Measurements from ENCODE around the gene LPAR1. TPM values are rescaled to one million over a fixed set of nuclear protein-coding genes. Genes with fewer than 3 reads are reported as not detected.
A peak's percentile ranks its signal among the peaks of the same experiment; 100 is the strongest.
"Not testable (repeated sequence)": the region's sequence is repeated elsewhere in the genome, so short reads cannot be mapped to it uniquely, and the experiment has no call there.

LPAR1 gene
- total RNA-seq, 1 donor from 2014 or later = 8.5 TPM

DNA sequence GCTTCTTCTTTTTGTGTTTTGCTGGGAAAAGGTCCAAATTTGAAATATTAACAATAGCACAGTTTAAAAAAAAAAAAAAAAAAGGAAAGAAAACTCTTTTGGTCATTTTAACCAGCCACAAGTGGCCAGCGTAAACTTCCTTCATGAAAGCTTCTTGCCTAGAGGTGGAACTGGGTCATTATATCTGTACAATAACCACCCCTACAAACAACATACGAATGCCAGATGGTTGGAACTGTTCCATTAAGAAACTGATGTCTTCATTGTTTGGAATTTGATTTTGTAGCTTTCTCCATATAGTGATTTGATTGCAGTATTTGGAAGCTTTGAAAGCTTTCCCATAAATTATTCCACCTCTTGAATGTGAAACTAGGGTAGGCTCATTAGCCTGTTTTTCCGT, 18.3 kb upstream of the LPAR1 start:
- DNase-seq (ENCODE audit: low read depth) = no peak
- H3K4me3 ChIP-seq (ENCODE audit: low read depth, low read length) = no peak overlapping the region
- TF ChIP-seq, protein P1, sequence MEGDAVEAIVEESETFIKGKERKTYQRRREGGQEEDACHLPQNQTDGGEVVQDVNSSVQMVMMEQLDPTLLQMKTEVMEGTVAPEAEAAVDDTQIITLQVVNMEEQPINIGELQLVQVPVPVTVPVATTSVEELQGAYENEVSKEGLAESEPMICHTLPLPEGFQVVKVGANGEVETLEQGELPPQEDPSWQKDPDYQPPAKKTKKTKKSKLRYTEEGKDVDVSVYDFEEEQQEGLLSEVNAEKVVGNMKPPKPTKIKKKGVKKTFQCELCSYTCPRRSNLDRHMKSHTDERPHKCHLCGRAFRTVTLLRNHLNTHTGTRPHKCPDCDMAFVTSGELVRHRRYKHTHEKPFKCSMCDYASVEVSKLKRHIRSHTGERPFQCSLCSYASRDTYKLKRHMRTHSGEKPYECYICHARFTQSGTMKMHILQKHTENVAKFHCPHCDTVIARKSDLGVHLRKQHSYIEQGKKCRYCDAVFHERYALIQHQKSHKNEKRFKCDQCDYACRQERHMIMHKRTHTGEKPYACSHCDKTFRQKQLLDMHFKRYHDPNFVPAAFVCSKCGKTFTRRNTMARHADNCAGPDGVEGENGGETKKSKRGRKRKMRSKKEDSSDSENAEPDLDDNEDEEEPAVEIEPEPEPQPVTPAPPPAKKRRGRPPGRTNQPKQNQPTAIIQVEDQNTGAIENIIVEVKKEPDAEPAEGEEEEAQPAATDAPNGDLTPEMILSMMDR (conservative IDR thresholded peaks at IDR 0.05; ENCODE audit: low read depth, low read length) = no peak

DNA sequence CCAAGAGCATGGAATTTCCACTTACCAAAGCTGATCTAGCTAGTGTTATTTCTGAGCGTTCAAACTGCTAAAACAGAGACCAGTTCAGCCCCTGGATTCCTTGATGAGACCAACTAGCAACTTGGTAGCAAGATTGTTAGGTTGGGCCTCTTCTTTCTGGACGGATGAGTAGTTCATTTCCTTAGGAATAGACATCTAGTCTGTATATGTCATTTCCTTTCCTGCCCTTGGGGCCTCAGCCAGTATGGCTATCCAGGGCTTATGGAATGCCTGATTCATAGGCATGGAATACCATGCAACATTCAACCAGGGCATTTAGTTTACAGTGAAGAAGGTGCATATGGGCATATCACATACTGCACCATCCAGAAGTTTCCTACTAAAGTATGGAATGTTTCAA, 14.5 kb upstream of the LPAR1 start:
- TF ChIP-seq, protein P1 (conservative IDR thresholded peaks at IDR 0.05; ENCODE audit: low read depth, low read length) = no peak
- H3K4me3 ChIP-seq (ENCODE audit: low read depth, low read length) = no peak overlapping the region
- DNase-seq (ENCODE audit: low read depth) = no peak

DNA sequence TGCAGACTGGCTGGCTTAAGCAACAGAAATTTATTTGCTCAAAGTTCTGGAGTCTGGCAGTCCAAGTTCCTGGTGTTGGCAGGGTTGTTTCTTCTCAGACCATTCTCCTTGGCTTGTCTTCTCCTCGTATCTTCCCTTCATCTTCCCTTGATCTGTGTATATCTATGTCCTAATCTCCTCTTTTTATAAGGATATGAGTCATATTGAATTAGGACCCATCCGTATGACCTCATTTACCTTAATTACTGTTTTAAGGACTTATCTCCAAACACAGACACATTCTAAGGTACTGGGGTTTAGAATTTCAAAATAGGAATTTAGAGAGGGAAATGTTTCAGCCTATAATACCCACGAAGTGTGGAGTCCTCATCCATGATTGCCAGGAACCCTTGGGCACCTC, 13.1 kb upstream of the LPAR1 start:
- H3K4me3 ChIP-seq (ENCODE audit: low read depth, low read length) = no peak overlapping the region
- DNase-seq (ENCODE audit: low read depth) = no peak
- TF ChIP-seq, protein P1 (conservative IDR thresholded peaks at IDR 0.05; ENCODE audit: low read depth, low read length) = no peak

DNA sequence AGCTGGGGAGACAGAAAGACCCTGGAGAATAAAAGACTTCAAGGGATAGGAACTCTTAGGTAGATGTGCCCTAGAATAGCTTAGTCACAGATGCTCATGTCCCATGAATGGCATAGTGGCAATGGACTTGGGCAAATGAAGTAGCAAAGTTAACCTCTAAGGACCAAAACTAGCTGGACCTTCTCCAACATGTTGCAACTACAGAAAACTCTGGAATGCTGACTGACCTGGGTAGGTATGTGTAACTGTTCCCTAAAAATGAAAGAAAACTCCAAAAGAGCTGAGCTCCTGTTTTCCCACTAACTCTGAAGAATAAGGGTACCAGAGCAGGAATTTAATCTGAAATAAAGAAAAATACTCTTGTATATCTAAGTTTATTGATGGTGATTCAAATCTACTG, 12.5 kb upstream of the LPAR1 start:
- TF ChIP-seq, protein P1 (conservative IDR thresholded peaks at IDR 0.05; ENCODE audit: low read depth, low read length) = no peak
- peak; percentile 9 for DNase-seq (ENCODE audit: low read depth)

DNA sequence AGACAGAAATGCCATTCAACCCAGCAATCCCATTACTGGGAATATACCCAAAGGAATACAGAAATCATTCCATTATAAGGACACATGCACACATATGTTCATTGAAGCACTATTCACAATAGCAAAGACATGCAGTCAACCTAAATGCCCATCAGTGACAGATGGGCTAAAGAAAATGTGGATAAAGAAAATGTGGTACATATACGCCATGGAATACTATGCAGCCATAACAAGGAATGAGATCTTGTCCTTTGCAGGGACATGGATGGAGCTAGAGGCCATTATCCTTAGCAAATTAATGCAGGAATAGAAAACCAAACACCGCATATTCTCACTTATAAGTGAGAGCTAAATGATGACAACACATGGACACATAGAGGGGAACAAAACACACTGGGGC, 9.0 kb upstream of the LPAR1 start:
- DNase-seq (ENCODE audit: low read depth); H3K4me3 ChIP-seq (ENCODE audit: low read depth, low read length): not testable (repeated sequence)

More for the DNA sequence above, 12.5 kb upstream of the LPAR1 start:
- no peak overlapping the region for H3K4me3 ChIP-seq (ENCODE audit: low read depth, low read length)

DNA sequence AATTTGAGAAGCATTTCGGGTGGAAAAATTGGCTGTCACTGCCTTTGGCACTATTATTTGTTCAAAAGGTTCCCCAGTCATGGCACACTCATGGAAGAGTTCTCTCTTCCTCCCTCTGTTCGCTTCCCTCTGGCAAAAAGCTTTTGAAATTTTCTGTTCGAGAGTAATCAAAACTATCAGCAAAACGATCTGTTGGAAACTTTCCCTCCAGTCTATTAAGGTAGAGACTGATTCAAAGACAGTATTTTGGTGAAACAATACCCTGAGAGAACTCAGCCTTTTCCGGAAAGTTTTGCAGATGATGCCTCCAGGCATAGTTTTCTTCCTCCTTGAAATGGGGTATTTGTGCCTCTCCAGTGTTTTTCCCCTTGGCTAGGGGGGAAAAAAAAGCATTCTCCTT, 3.6 kb upstream of the LPAR1 start:
- TF ChIP-seq, protein P1 (conservative IDR thresholded peaks at IDR 0.05; ENCODE audit: low read depth, low read length) = no peak
- DNase-seq (ENCODE audit: low read depth) = no peak
- no peak overlapping the region for H3K4me3 ChIP-seq (ENCODE audit: low read depth, low read length)

DNA sequence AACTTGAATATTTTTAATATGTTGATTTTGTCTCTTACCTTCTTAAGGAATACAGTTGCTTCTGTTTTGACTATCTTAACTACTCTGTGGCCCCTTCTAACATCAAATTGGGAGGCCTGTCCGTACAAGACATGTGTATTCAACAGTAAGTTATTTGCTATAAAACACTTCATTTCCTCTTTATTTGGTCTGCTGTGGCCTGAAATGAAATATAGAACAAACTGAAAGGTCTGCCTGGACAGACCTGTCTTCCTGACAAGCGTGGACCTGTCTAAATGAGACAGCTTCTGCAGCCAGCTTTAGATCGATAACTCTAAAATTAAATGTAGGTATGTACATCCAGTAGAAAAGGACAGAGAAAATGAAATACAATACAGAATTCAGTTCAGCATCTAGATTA, 2.2 kb upstream of the LPAR1 start:
- H3K4me3 ChIP-seq (ENCODE audit: low read depth, low read length) = no peak overlapping the region
- TF ChIP-seq, protein P1 (conservative IDR thresholded peaks at IDR 0.05; ENCODE audit: low read depth, low read length) = no peak
- no peak for DNase-seq (ENCODE audit: low read depth)

All from epithelial cell of proximal tubule (primary cell).